Stimulated activated CD4-positive, alpha-beta T cell treated with anti-CD3 and anti-CD28 coated beads, Interleukin-12 subunit alpha, Interleukin-12 subunit beta, amount 100 ng/mL, for 4 hours (primary cell): ENCODE data around the gene FSTL4.

Source experiments
- DNase-seq: peaks from one replicate; pipeline ENCODE4 v3.0.0-alpha.2; 2020

Gene FSTL4

DNA sequence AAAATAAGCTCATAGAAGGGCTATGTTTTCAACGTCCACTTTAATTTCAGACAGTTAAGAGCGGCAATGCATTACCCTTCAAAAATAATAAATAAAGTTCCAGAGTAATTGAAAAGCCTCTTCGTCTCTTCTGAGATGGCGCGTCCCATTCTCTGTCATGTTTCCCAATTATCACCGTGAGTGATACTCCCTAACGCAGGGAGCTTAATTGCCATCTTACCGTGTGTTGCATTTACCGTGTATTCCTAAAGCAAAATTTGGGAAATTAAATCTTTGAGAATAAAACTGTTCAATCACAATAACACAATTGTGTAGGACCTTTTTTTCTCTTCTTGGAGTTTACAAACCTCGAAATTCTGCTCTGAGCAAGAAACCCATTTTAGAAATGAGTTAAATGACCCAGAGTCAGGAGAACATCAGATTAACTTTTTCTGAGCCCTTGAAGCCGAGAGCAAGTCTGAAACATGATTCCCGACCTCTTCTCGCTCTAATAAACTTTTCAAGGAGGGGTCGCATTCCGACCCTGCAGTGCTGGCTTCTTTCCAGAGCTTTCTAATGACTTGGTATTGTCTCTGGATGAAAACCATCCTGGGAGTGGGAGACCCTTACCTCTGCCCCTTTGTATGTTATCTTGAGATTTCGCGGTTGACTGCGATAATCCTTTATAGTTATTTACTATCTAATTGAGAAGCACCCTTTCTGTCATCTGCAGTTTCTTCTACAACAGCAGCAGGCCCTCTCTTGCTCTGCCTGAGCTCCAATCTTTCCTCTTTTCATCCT lies 251.5 kb downstream of the FSTL4 start:
- DNase-seq: no peak

DNA sequence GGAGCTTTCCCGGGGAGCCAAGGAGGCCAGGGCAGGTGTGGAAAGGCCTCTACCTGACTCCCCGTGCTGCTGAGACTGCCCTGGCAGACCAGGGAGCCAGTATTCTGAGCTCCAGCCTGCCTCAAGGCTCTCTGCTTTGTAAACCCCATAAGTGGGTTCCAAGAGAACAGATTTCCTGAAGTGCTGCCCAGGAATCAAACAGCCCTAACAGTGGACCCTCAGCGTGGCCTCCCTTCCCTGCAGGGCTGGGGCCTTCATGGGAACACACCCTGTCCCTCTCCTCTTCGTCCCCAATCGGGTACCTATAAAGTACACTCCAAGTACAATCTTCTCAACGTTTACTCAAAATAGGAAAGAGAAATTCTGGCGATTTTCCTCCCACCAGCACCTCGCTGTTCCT lies 252.5 kb downstream of the FSTL4 start:
- DNase-seq: no peak

- DNase-seq: no peak
These were observed 254.1 kb downstream of the FSTL4 start for GRCh38 chr5:133358271-133358670.

GRCh38 chr5:133357758-133358157 lies 254.6 kb downstream of the FSTL4 start:
- no peak for DNase-seq

DNA sequence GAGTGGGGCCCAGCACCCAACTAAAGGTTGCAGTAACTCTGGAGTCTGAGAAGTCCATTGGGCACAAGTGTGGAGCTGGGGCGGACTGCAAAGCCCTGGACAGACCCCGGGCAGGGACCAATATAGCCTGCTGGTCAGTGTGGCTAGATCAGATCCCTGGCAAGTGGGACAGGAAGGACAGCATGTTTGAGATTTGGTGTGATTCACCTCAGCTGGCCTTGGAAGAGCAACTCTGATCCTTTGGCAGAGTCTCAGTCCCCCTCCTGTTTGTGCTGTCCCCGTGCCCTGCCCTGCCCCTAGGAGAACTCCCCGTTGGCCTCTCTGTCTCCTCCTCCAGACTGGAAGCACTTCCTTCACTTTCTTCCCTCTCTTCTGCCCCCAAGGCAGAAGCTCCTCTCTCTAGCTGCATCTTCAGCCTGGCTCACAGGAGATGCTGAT lies 255.3 kb downstream of the FSTL4 start:
- DNase-seq: no peak

- DNase-seq: no peak
These were observed 255.9 kb downstream of the FSTL4 start for GRCh38 chr5:133356396-133356983.

DNA sequence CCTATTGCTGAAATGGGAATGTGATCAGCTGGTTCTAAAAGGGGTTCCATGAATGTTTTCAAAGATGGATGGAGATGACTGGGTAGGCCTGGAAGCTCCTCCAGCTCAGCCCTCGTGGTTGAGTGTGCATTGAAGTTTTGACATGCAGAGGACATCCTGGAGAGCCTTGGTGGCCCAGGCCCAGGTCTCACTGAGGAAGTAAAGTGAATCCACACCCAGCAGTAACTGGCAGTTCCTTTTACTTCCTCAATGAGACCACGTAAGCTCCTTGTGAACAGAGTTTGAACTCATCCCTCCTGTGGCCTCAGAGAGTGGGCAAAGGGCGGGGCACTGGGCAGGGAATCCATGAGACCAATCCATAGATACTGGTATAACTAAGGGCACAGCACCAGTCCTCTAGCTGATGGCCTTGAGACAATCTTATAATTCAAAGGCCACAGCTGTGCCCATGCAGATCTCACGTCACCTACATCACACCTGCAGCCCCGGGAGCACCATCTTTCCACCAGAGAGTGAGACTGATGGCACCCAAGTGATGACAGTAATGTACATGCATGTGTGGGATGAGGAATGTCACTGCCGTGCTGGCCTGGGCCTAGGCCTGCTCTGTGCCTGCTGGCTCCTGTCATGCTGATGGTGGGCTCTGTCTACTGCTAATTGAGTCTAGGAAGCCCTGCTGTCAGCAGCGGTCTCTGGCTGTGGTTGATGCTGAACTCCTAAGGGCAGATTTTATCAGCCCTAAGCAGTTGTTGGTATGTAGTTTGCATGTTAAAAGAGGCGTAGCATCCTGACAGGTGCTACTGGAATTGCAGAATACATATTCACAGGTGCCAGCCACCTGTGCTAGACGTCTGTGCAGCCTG lies 257.8 kb downstream of the FSTL4 start:
- DNase-seq: no peak

DNA sequence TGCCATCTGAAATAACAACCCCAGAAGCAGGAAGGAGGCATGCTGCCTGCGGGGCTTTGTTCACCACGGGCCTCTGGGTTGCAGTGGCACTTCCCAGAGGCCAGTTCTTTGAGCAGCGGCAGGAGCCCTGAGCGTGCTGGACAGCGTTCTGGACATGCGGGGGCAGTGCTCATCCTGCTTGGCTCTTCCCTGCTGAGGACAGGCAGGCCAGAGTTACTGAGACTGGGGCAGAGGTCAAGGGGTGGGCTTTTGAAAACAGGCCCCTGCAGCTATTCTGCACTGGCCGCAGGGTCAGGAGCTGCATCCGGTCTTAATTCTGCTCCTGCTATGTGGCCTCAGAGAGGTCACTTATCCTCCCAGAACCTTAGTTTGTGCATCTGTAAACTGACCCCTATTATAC lies 258.6 kb downstream of the FSTL4 start:
- DNase-seq: no peak

GRCh38 chr5:133348406-133348805 lies 263.9 kb downstream of the FSTL4 start:
- DNase-seq: no peak

GRCh38 chr5:133347039-133347438 lies 265.3 kb downstream of the FSTL4 start:
- DNase-seq: no peak

DNA sequence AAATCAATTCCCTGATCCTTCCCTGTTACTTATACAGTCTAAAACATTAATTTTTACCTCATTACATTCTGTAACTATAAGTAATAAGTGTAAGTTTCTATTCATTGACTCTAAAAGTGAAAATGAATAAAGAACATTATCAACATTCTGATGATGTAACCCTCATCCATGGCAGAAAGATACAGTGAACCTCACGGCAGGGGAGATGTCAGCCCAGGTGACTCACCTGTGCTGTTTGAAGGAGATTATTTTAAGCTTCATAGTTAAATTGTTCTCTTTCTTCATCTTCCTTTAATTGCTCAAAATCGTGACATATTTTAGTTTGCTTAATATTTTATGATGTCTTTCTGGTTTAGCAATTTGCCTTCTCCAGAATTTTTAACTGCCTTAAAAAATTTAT lies 268.1 kb downstream of the FSTL4 start:
- no peak for DNase-seq

DNA sequence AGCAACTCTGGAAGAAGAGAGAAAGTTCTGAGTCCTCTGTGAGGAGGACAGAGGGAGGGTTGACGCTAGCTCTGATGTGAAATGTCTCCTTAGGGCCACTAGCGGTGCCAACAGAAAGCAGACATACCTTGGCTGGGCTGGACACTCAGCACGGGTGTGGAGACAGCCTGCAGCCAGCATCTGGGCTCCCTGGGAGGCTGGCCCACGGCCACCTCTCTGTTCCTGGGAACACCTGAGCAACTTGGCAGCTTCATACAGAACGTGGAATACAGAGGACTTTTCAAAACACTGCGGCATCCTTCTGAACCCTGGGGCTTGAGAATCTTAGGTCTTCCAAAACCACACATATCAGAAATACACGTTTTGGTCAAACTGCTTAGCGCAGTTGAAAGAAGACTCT lies 269.1 kb downstream of the FSTL4 start:
- no peak for DNase-seq

GRCh38 chr5:133341915-133342710 lies 270.2 kb downstream of the FSTL4 start:
- DNase-seq: no peak

GRCh38 chr5:133341296-133341695 lies 271.0 kb downstream of the FSTL4 start:
- DNase-seq: no peak

DNA sequence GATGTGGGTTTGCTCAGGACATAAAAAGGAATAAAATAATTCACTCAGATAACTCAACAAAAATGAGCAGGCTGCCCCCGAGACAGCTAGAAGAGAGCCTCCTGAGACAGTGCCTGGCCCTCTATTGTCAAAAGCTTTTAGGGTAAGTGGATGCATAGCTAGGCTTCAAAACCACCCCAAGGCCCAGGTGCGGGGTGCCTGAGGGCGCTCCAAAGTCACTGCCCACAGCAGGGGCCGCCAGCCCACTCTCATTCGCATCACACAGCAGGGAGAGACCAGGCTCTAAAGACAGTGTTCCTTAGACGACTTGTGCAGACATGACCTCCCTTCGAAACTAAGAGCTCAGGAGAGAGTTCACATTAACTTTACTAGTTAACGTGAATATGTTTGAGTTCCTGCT lies 271.5 kb downstream of the FSTL4 start:
- DNase-seq: no peak

DNA sequence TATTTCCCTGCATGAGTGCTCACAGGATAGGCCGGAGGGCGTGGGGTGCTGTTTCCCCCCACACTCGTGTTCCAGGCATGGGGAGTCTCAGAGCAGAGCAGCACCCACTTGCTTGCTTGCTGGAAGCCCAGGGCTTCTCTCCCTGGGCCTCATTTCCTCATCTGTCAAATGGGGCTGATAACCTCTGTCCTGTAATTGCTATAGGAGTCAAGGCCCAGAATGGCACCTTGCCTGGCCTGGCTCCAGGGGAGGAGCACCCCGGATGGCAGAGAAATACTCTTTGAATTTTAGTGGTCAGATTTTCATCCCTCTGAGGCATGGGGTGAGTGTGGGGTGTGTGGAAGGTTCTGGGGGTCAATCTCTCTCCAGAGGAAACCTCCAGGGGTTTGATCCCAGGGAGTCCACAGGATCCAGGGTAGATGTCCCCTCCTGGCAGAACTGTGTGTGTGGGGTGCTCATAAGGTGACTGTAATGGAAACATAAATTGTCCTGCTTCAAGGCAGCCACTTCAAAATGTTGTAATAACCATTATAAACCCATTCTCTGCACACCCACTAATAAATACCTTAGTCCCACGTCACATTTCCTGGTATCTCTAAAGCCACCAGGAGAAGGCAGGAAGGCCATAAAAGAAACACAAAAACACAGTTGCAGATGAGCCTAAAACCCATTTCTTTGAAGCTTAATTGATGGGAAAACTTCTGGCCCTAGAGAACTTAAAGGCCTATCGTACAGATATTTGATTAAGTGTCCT lies 272.2 kb downstream of the FSTL4 start:
- no peak for DNase-seq

DNA sequence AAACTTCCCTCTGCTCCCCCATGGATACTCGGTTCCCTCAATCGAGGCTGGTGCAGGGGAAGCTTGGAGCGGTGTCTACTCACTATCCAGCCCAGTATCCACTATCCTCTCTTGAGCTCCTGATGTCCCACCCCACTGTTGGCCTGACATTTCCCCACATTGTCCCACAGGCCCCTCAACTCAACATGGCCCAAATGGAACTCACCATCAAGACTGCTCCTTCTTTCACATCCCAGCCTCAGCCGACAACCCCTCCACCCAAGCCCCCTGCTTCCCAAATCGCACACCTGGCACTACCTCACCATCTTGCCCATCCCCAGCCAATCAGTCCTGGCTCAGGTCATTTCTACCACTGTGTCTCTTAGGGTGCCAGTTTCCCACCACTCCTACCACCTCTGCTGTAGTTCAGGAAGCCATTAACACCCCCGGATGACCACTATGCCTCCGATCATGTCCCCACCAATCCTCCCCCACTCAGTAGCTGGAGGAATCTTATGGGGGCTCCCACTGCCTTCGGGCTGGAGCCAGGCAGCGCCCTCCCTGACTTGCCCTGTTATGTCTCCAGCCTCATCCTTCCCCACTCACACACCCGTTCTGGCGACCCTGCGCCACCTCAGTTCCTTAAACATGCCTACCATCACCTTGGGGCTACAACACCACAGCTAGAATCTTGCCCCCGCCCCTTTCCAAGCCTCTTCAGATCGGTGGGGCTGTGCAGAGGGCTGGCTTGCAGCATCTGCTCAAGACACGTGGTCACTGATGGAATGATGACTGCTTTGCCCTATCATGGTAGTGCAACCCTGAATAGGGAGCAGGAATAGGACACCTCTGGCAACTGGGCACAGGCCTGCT lies 273.6 kb downstream of the FSTL4 start:
- no peak for DNase-seq

DNA sequence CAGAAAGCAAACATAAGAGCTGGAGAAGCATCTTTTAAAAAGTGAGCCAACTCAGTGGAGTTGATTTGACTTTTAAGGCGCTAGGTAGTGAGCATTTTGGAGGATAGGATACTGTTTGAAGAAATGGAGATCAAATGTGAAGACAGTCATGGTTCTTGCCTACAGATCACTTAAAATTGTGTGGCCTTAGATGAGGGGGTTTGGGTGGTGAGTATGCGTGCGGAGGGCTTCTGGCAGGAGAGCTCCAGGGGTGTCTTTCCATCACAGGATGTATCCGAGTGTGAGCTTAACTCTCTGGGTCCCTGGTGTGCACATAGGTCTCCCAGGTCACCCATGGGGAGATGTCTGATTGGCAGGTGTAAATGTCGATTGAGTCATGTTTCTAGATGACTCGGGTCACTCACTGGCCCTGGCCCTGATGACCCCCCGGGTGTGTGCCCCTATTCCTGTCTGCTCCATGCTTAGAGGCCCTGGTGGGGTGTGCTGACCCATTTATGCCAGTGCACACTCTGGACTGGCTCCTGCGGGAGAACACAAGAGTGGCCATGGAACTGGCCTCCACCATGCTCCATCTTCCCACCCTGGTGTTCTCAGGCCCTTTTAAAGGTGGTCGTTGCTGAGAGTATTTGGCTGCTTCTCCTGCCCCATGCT lies 274.4 kb downstream of the FSTL4 start:
- no peak for DNase-seq

GRCh38 chr5:133336969-133337410 lies 275.4 kb downstream of the FSTL4 start:
- no peak for DNase-seq

DNA sequence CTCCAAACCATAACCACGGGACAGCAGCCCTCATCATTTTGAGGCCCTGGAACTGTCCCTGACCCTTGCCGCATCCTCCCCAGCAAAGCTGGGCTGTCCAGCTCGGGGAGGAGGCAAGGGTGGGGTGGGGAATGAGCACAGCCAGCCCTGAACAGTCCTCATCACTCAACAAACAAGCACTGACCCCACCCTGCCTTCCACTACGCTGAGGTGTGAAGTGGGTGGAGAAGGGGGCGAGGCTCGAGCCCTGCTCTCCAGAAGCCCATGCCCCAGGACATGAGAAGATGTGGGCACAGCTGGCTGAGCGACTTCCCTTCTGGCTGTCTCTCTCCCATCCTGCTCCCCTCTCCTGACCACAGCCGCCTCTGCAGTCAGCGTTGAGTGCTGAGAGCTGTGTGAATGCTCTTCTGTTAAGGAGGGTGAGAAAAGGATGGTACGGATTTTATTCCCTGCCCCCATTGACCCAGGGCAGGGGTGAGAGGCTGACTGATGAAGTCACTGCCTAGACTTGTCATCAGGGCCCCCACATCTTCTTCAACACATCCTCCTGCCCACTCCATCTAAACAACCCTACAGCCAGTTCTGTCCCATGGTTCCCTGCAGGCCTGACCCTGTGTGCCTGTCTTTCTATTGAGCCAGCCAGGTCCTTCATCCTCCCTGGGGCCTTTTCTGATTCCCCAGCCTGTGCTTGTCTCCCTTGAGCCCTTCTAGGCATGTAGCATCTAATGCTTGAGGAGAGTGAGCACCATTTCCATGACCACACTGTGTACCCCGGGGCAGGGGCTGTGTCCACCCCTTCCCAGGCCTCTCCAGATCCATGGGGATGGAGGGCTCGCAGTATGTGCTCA lies 276.0 kb downstream of the FSTL4 start:
- DNase-seq: no peak
